K562 (cell line): ENCODE data around the gene MIR17HG. TPM values are rescaled to one million over a fixed set of nuclear protein-coding genes. Genes with fewer than 3 reads are reported as not detected.

Experiments used
- CBX2 ChIP-seq: fragments of 200-600 bp; sonication (generic); IDR thresholded peaks from one replicate; pipeline ENCODE4 v1.6.1; 2012; ENCODE audit warnings: mild to moderate bottlenecking, low read length, inconsistent platforms; ENCODE audit not compliant: insufficient read depth, poor library complexity, severe bottlenecking
- CREB1 ChIP-seq, 2 experiments: sonication (generic) in 1 of 2; formaldehyde crosslinking in 1 of 2; IDR thresholded peaks; 2 replicates each; pipeline versions ENCODE4 v1.6.1 to v1.8.0; 2012 to 2022; ENCODE audit warnings: inconsistent platforms in 1 of 2, mild to moderate bottlenecking in 1 of 2, missing genetic modification reagents in 1 of 2, moderate library complexity in 1 of 2
- CXXC5 ChIP-seq: fragments of 250-450 bp; sonication (Bioruptor Pico); IDR thresholded peaks from 2 replicates; pipeline ENCODE4 v1.8.0; 2022; ENCODE audit warnings: inconsistent platforms, mild to moderate bottlenecking, moderate library complexity
- E2F6 ChIP-seq, 2 experiments: IDR thresholded peaks; 2 replicates each; pipeline ENCODE4 v1.6.1; 2011; ENCODE audit warnings: borderline replicate concordance in 1 of 2, control low read depth in 1 of 2, low read depth in 1 of 2, low read length in 1 of 2, mild to moderate bottlenecking in 1 of 2, mixed read lengths in 1 of 2, moderate library complexity in 1 of 2; ENCODE audit not compliant: insufficient read depth in 1 of 2, insufficient read length in 1 of 2, poor library complexity in 1 of 2, severe bottlenecking in 1 of 2; ENCODE audit errors: extremely low read depth in 1 of 2
- EWSR1 ChIP-seq: fragments of 450-650 bp; IDR thresholded peaks from 2 replicates; pipeline ENCODE4 v1.6.1; 2018; ENCODE audit warnings: borderline replicate concordance, mild to moderate bottlenecking, low read depth, moderate library complexity; ENCODE audit not compliant: partially characterized antibody
- GABPB1 ChIP-seq: sonication (generic); formaldehyde crosslinking; IDR thresholded peaks from 2 replicates; pipeline ENCODE4 v1.8.0; 2022; ENCODE audit warnings: mild to moderate bottlenecking, missing genetic modification reagents
- GATAD2A ChIP-seq: fragments of 450-650 bp; IDR thresholded peaks from 2 replicates; pipeline ENCODE4 v1.6.1; 2017
- HNRNPH1 ChIP-seq: fragments of 200-400 bp; formaldehyde crosslinking; optimal IDR thresholded peaks from 2 replicates; pipeline ENCODE3; 2017; ENCODE audit warnings: low read depth, mild to moderate bottlenecking, low read length, moderate library complexity
- ILK ChIP-seq: fragments of 450-650 bp; IDR thresholded peaks from 2 replicates; pipeline ENCODE4 v1.6.1; 2016; ENCODE audit warnings: missing genetic modification characterization, low read depth, mild to moderate bottlenecking, missing compliant biosample characterization, moderate library complexity, borderline replicate concordance
- IRF2 ChIP-seq: sonication (generic); formaldehyde crosslinking; IDR thresholded peaks from 2 replicates; pipeline ENCODE4 v1.8.1; 2022; ENCODE audit warnings: mild to moderate bottlenecking, missing genetic modification reagents
- JUND ChIP-seq, 2 experiments: IDR thresholded peaks; 2 replicates in 1 of 2; 3 replicates in 1 of 2; pipeline ENCODE4 v1.6.1; 2011; ENCODE audit warnings: borderline replicate concordance in 2 of 2, low read depth in 2 of 2, low read length in 2 of 2, improper control_type of control experiment in 1 of 2, missing biosample characterization in 1 of 2, missing genetic modification characterization in 1 of 2, missing genetic modification reagents in 1 of 2
- MAZ ChIP-seq, 2 experiments: fragments of 450-650 bp in 1 of 2; sonication (generic) in 1 of 2; formaldehyde crosslinking; IDR thresholded peaks in 1 of 2; conservative IDR thresholded peaks in 1 of 2; 2 replicates each; pipeline versions ENCODE4 v1.4.0 to v1.5.0; 2020; ENCODE audit warnings: mild to moderate bottlenecking in 1 of 2, missing genetic modification reagents in 1 of 2
- NEUROD1 ChIP-seq: fragments of 150-350 bp; IDR thresholded peaks from 2 replicates; pipeline ENCODE4 v1.6.1; 2014; ENCODE audit warnings: borderline replicate concordance, low read length, low read depth; ENCODE audit not compliant: partially characterized antibody
- PHTF2 ChIP-seq: fragments of 250-450 bp; sonication (Bioruptor Pico); IDR thresholded peaks from 2 replicates; pipeline ENCODE4 v1.5.0; 2021; ENCODE audit warnings: mild to moderate bottlenecking
- RBM17 ChIP-seq: fragments of 200-400 bp; formaldehyde crosslinking; IDR thresholded peaks from 2 replicates; pipeline ENCODE4 v1.6.1; 2017; ENCODE audit warnings: low read depth, mild to moderate bottlenecking, low read length, borderline replicate concordance
- RFX1 ChIP-seq: fragments of 450-650 bp; IDR thresholded peaks from 2 replicates; pipeline ENCODE4 v1.6.1; 2016; ENCODE audit warnings: mild to moderate bottlenecking, moderate library complexity
- ZNF445 ChIP-seq: fragments of 250-450 bp; sonication (Bioruptor Pico); IDR thresholded peaks from 2 replicates; pipeline ENCODE4 v1.4.0; 2020; ENCODE audit warnings: low read depth, mild to moderate bottlenecking, moderate library complexity
- ZNF518B ChIP-seq: fragments of 250-450 bp; sonication (Bioruptor Pico); IDR thresholded peaks from 2 replicates; pipeline ENCODE4 v1.5.0; 2021; ENCODE audit warnings: mild to moderate bottlenecking, moderate library complexity
- polyA plus RNA-seq, 8 experiments: library from polyadenylated mRNA; depleted of rRNA in 4 of 8; stranded (reverse) in 5 of 8; unstranded in 3 of 8; fragments of >200 nt; fragmentation: Nextera tagmentation in 2 of 8; fragmentation: Illumina TruSeq in 1 of 8; extraction: Ambion mirVana in 2 of 8; extraction: Trizol in 1 of 8; gene quantifications; 2 replicates each; pipeline versions ENCODE4 v1.2.1 to v1.2.3, GENCODE V29; 2011 to 2014; ENCODE audit warnings: inconsistent platforms in 1 of 8, missing spikeins in 1 of 8
- total RNA-seq, 7 experiments: library from RNA; depleted of rRNA in 6 of 7; stranded (reverse); fragments of >200 nt in 6 of 7; fragmentation: Illumina TruSeq in 2 of 7; extraction: Trizol in 2 of 7; gene quantifications; 2 replicates each; pipeline versions ENCODE4 v1.2.1 to v1.2.3, GENCODE V29; 2011 to 2021; ENCODE audit warnings: low replicate concordance in 1 of 7

Gene MIR17HG
- total and polyA plus RNA-seq, 9 of the 15 experiments (the other 6 are each of a cell fraction or from before 2014, with no cell fraction given), result 44.2 to 218 (median 77.8) TPM

GRCh38 chr13:91313103-91313502, 34.4 kb upstream of the MIR17HG start (continued):
- 0 out of 2 replicates have a peak, but pooled peaks have one; percentile 59 for TF ChIP-seq ZNF518B (CRISPR knock-in tag)
- TF ChIP-seq JUND (IDR thresholded peaks at IDR 0.05; ENCODE audit: borderline replicate concordance, low read depth, low read length), result no peak
- TF ChIP-seq JUND (tag; IDR thresholded peaks at IDR 0.05; ENCODE audit: borderline replicate concordance, low read depth, low read length), result no peak
- no peak for TF ChIP-seq HNRNPH1
- no peak for TF ChIP-seq NEUROD1
- TF ChIP-seq MAZ (CRISPR knock-in tag; conservative IDR thresholded peaks at IDR 0.05 in 1 of 2, IDR thresholded peaks at IDR 0.05 in 1 of 2), result 0 out of 4 replicates have a peak, but pooled peaks of 1 of the 2 experiments have one; percentile 19
- TF ChIP-seq GABPB1 (CRISPR knock-in tag), result no peak
- TF ChIP-seq RFX1, result no peak
- TF ChIP-seq CREB1 (IDR thresholded peaks at IDR 0.05), result no peak
- TF ChIP-seq CREB1 (CRISPR knock-in tag; IDR thresholded peaks at IDR 0.05), result no peak
- TF ChIP-seq PHTF2 (CRISPR knock-in tag), result no peak
- no peak for TF ChIP-seq GATAD2A
- no peak for TF ChIP-seq RBM17
- no peak for TF ChIP-seq ILK
- no peak for TF ChIP-seq IRF2 (CRISPR knock-in tag)
- 0 out of 2 replicates have a peak, but pooled peaks have one; percentile 5 for TF ChIP-seq ZNF445 (CRISPR knock-in tag)
- no peak for TF ChIP-seq CBX2
- no peak for TF ChIP-seq EWSR1
- TF ChIP-seq E2F6 (IDR thresholded peaks at IDR 0.05; ENCODE audit: borderline replicate concordance in 1 of 2, extremely low read depth in 1 of 2, insufficient read depth in 1 of 2, insufficient read length in 1 of 2, low read depth in 1 of 2, low read length in 1 of 2, poor library complexity in 1 of 2, severe bottlenecking in 1 of 2), result no peak
- peak; percentile 17; the same call in 1 of the 2 replicates for TF ChIP-seq CXXC5 (CRISPR knock-in tag)
- TF ChIP-seq, all 486 proteins: peak for 11
